NCI-H2227 treated with DMSO at 0.1 percent for 48 hours (cell line): ENCODE data around the gene P2RX1.
"Not testable (repeated sequence)": the region's sequence is repeated elsewhere in the genome, so short reads cannot be mapped to it uniquely, and the experiment has no call there.

Experiments used
- DNase-seq: peaks from one replicate; lab custom pipeline; 2025; lab: John Stamatoyannopoulos, UW

The P2RX1 gene

GRCh38 chr17:3951420-3951819, 35.2 kb upstream of the P2RX1 start:
- no peak for DNase-seq

DNA sequence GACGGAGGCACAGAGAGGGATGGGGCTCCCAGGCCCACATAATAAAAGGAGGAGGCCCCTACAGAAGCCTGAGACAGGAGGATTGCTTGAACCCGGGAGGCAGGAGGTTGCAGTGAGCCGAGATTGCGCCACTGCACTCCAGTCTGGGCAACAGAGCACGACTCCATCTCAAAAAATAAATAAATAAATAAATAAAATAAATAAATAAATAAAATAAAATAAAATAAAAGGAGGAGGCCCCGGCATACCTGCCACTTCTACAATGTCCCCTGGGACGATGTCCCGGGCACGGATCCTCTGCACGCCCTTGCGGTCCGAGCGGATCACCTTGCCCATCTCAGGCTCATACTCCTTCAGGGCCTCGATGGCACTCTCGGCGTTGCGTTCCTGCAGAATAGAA, 34.7 kb upstream of the P2RX1 start:
- DNase-seq = no peak

GRCh38 chr17:3950584-3950983, 34.3 kb upstream of the P2RX1 start:
- no peak for DNase-seq

GRCh38 chr17:3949418-3949817, 33.2 kb upstream of the P2RX1 start:
- no peak for DNase-seq

GRCh38 chr17:3948551-3948950, 32.3 kb upstream of the P2RX1 start:
- not testable (repeated sequence) for DNase-seq

DNA sequence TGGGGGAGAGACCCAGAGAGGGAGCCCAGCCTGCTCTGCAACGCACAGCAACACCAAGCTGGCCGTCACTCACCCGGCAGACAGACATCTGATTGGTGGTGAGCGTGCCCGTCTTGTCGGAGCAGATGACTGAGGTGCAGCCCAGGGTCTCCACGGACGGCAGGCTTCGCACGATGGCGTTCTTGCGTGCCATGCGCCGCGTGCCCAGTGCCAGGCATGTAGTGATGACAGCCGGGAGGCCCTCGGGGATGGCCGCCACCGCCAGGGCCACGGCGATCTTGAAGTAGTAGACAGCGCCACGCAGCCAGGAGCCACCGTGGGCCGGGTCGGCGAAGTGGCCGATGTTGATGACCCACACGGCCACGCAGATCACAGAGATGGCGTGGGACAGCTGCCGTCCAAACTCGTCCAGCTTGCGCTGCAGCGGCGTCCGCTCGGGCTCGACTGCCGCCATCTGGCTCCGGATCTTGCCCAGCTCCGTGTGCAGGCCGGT, 31.1 kb upstream of the P2RX1 start:
- DNase-seq = no peak

GRCh38 chr17:3946711-3947235, 30.5 kb upstream of the P2RX1 start:
- no peak for DNase-seq

GRCh38 chr17:3944485-3945388, 28.5 kb upstream of the P2RX1 start:
- no peak for DNase-seq

GRCh38 chr17:3943240-3943891, 27.1 kb upstream of the P2RX1 start:
- no peak for DNase-seq

DNA sequence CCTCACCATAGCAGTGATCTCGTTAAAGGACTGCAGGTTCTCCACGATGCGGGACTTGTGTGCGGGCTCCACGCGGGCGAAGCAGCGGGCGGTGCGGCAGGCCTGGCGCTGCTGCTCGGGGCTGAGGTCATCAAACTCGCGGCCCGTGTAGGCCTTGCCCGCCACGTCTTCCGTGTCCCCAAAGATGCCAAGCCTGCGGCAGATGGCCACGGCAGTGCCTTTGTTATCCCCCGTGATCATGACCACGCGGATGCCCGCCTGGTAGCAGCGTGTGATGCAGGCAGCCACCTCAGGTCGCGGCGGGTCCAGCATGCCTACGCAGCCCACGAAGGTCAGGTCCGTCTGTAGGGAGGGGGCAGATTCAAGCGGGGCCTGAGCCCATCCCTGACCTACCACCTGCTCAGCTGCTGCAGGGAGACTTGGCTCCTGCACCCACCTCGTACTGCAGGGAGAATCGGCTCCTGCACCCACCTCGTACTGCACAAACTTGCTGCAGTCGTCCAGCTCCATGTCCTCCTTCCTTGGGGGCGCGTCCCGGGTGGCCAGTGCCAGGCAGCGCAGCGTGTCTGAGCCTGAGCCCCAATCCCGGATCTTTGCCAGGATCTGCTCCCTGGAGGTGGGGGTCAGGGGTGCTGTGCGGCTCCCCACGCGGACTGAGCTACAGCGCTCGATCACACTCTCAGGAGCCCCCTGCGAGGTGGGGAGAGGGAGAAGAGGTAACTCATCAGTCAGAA, 24.9 kb upstream of the P2RX1 start:
- no peak for DNase-seq

DNA sequence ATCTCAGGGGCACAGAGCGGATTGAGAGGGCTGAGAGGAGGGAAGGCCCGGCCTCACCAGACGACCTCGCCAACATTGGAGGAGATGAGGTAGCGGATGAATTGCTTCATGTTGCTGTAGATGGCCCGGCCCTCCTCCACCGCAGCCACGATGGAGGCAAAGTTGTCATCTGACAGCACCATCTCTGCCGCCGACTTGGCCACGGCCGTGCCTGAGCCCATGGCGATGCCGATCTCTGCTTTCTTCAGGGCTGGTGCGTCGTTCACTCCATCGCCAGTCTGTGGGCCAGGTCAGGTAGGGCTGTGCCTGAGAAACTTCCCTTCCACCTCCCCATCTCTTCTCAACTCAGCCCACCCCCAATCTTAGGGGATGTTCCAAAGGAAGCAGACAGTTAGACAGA, 21.1 kb upstream of the P2RX1 start:
- no peak for DNase-seq

GRCh38 chr17:3935825-3936355, 19.6 kb upstream of the P2RX1 start:
- DNase-seq = no peak

- DNase-seq = peak; percentile 58
These were observed 18.9 kb upstream of the P2RX1 start for GRCh38 chr17:3935140-3935542.

GRCh38 chr17:3929764-3930163, 13.5 kb upstream of the P2RX1 start:
- no peak for DNase-seq

- no peak for DNase-seq
These were observed 12.9 kb upstream of the P2RX1 start for GRCh38 chr17:3929181-3929580.

DNA sequence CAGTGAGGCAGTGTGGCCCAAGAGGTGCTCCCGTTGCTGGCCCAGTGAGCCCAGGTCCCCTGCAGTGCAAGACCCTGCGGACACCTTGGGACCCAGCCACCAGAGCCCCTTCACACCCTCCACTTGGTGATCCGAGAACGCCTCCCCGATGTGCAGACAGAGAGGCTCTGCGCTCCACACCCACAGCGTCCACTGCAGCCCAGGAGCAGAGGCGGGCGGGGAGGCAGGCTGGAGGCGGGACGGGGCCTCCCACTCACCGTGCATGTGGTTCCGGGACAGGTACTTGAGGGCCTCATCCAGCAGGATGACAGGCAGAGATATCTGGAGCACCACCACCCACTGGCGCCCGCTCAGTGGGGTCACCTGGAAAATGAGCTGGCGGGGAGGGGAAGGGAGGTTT, 12.1 kb upstream of the P2RX1 start:
- DNase-seq = no peak

- DNase-seq = no peak
These were observed 11.5 kb upstream of the P2RX1 start for GRCh38 chr17:3927628-3928340.

GRCh38 chr17:3926860-3927627, 10.8 kb upstream of the P2RX1 start:
- no peak for DNase-seq

- no peak for DNase-seq
These were observed 9.6 kb upstream of the P2RX1 start for GRCh38 chr17:3925684-3926485.
